Loucy (cell line): Measurements from ENCODE around the gene VSIG8.

Experiments
- CTCF ChIP-seq: fragments of 200-600 bp; sonication (generic); conservative IDR thresholded peaks from 2 replicates; pipeline ENCODE4 v1.5.1; 2014; ENCODE audit warnings: mild to moderate bottlenecking, antibody characterized with exemption, low read length
- EZH2phosphoT487 ChIP-seq: fragments of 200-600 bp; IDR thresholded peaks from 2 replicates; pipeline ENCODE4 v1.6.1; 2018; ENCODE audit warnings: antibody characterized with exemption, mild to moderate bottlenecking, moderate library complexity, borderline replicate concordance

GRCh38 chr1:159864262-159864661 is 1.8 kb upstream of the VSIG8 start:
- TF ChIP-seq CTCF: no peak
- TF ChIP-seq EZH2phosphoT487: no peak
